PC-9 (cell line): ENCODE data around the gene ARHGAP42. TPM values are rescaled to one million over a fixed set of nuclear protein-coding genes. Genes with fewer than 3 reads are reported as not detected.

Source experiments
- BruUV-seq: library from RNA; stranded (reverse); fragments of 400-500 nt; replicated peaks from 2 replicates; lab custom pipeline; 2021; lab: Mats Ljungman, UMichigan
- CTCF ChIA-PET: fragments of 300-600 bp; sonication (Branson Sonifier 250); formaldehyde crosslinking; loops from one replicate; lab custom pipeline; 2022; ENCODE audit warnings: antibody characterized with exemption; lab: Charles Lee
- POLR2A ChIA-PET: fragments of 300-600 bp; sonication (Branson Sonifier 250); formaldehyde crosslinking; loops from one replicate; lab custom pipeline; 2022; ENCODE audit warnings: antibody characterized with exemption; ENCODE audit not compliant: unreplicated experiment; lab: Charles Lee
- DNase-seq, 2 experiments: peaks; one replicate each; pipeline versions ENCODE4 v3.0.0 to v3.0.0-alpha.2; 2015 to 2022; ENCODE audit warnings: mixed read lengths in 1 of 2
- H2AFZ ChIP-seq: fragments of 200-600 bp; sonication (generic); 2 replicates; pipeline ENCODE4 v1.8.1; 2017; ENCODE audit warnings: antibody characterized with exemption
- H3F3A ChIP-seq: fragments of 200-600 bp; sonication (generic); 2 replicates; pipeline ENCODE4 v1.8.1; 2017; ENCODE audit warnings: antibody characterized with exemption, mild to moderate bottlenecking, low read depth; ENCODE audit not compliant: insufficient read depth
- H3K27ac ChIP-seq: fragments of 200-600 bp; sonication (generic); 2 replicates; pipeline ENCODE4 v1.6.1; 2016; ENCODE audit warnings: mixed run types
- H3K27me3 ChIP-seq: fragments of 200-600 bp; sonication (generic); 2 replicates; pipeline ENCODE4 v1.6.1; 2016; ENCODE audit warnings: low read depth, mixed run types; ENCODE audit not compliant: insufficient read depth
- H3K36me3 ChIP-seq: fragments of 200-600 bp; sonication (generic); 2 replicates; pipeline ENCODE4 v1.6.1; 2016; ENCODE audit warnings: low read depth, mixed run types
- H3K4me1 ChIP-seq: fragments of 200-600 bp; sonication (generic); replicated peaks from 2 replicates; pipeline ENCODE4 v1.6.1; 2016; ENCODE audit warnings: mixed run types; ENCODE audit not compliant: insufficient read depth
- H3K4me2 ChIP-seq: fragments of 200-600 bp; sonication (generic); 2 replicates; pipeline ENCODE4 v1.6.1; 2017; ENCODE audit warnings: mixed run types
- H3K4me3 ChIP-seq: fragments of 200-600 bp; sonication (generic); 2 replicates; pipeline ENCODE4 v1.6.1; 2016; ENCODE audit warnings: mixed run types
- H3K79me2 ChIP-seq: fragments of 200-600 bp; sonication (generic); 2 replicates; pipeline ENCODE4 v1.6.1; 2017; ENCODE audit warnings: low read depth, mixed run types
- H3K9me2 ChIP-seq: fragments of 200-600 bp; sonication (generic); 2 replicates; pipeline ENCODE4 v1.8.1; 2017; ENCODE audit warnings: mild to moderate bottlenecking; ENCODE audit not compliant: insufficient read depth
- H3K9me3 ChIP-seq: fragments of 200-600 bp; sonication (generic); 2 replicates; pipeline ENCODE4 v1.8.1; 2016; ENCODE audit warnings: low read depth; ENCODE audit not compliant: insufficient read depth
- H4K20me1 ChIP-seq: fragments of 200-600 bp; sonication (generic); 2 replicates; pipeline ENCODE4 v1.8.1; 2017; ENCODE audit not compliant: insufficient read depth
- EZH2 ChIP-seq: fragments of 200-600 bp; sonication (generic); IDR thresholded peaks from 2 replicates; pipeline ENCODE4 v1.8.0; 2017; ENCODE audit warnings: antibody characterized with exemption, low read depth
- intact Hi-C: fragments of 100-400 bp; cut with micrococcal nuclease; formaldehyde crosslinking; loops from one replicate; pipeline ENCODE4 v1.10.0; 2022; ENCODE audit not compliant: unreplicated experiment
- total RNA-seq: library from RNA; stranded (reverse); gene quantifications from 2 replicates; pipeline ENCODE4 v1.2.3, GENCODE V29; 2021
- TF ChIP-seq, protein P1 (sequence below): fragments of 200-600 bp; sonication (generic); conservative IDR thresholded peaks from 2 replicates; pipeline ENCODE4 v1.6.1; 2017; ENCODE audit warnings: mixed run types, antibody characterized with exemption, mild to moderate bottlenecking, moderate library complexity

The ARHGAP42 gene
- total RNA-seq, 1 experiment from 2014 or later, result 12.8 TPM

DNA sequence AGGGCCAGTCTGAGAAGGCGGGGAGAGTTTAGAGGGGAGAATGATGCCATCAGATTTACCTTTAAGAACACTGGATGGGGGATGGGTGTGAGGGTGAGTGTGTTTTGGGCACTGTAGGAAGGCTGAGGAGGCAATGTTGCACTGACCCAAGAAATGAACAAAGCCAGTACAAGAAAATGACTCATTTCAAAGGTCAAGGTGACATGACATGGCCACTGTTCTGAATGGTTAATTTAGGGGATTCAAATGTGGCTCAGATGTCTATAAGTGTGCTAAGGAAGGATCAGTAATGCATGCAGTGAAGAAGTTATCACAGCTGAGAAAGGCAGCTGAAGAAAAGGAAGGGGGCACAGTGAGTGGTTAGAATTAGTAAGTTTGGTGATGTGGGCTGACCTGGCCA lies 312.7 kb downstream of the ARHGAP42 start:
- Histone ChIP-seq H3K4me2 (no peak overlapping the region), H3K4me1 (no peaks in the 10 kb centered on the region), H3K36me3 (no peaks in the 10 kb centered on the region), H2AFZ (no peak overlapping the region), H3K27ac (no peak overlapping the region), H3K79me2 (no peaks in the 10 kb centered on the region), H3K27me3 (no peaks in the 10 kb centered on the region), H3K9me2 (no peaks in the 10 kb centered on the region), H3K9me3 (no peaks in the 10 kb centered on the region), H3K4me3 (no peak overlapping the region), H3F3A (no peaks in the 10 kb centered on the region), H4K20me1 (no peaks in the 10 kb centered on the region)
- POLR2A ChIA-PET, result no interaction called here
- intact Hi-C loops, result no loop called here
- no peak for DNase-seq
- BruUV-seq, result no TSS peak
- CTCF ChIA-PET, result no interaction called here
- TF ChIP-seq EZH2, result no peak
- TF ChIP-seq, protein P1, sequence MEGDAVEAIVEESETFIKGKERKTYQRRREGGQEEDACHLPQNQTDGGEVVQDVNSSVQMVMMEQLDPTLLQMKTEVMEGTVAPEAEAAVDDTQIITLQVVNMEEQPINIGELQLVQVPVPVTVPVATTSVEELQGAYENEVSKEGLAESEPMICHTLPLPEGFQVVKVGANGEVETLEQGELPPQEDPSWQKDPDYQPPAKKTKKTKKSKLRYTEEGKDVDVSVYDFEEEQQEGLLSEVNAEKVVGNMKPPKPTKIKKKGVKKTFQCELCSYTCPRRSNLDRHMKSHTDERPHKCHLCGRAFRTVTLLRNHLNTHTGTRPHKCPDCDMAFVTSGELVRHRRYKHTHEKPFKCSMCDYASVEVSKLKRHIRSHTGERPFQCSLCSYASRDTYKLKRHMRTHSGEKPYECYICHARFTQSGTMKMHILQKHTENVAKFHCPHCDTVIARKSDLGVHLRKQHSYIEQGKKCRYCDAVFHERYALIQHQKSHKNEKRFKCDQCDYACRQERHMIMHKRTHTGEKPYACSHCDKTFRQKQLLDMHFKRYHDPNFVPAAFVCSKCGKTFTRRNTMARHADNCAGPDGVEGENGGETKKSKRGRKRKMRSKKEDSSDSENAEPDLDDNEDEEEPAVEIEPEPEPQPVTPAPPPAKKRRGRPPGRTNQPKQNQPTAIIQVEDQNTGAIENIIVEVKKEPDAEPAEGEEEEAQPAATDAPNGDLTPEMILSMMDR, result no peak

DNA sequence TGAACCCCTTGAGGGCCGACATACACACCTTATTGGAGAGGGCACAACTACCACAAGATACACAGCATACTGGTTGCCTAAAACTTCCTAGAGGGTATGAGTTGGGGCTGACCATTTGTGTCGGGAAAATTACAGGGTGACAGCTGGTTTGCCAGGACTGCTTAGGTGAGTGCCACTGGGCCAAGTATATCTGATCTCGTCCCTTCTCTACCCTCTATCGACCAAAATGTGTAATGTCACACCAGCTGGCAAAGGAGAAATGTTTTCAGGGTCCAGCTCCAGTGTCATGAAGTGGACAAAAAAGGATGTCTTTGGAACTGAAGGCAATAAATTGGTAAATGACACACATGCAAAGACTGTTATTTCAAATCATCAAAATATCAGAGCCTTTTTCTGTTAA lies 316.4 kb downstream of the ARHGAP42 start:
- no TSS peak for BruUV-seq
- no peak overlapping the region for H2AFZ ChIP-seq
- no peaks in the 10 kb centered on the region for H3K27me3 ChIP-seq
- ChIA-PET POLR2A (no interaction called here), CTCF (no interaction called here)
- H3K9me3 ChIP-seq, result no peaks in the 10 kb centered on the region
- no peaks in the 10 kb centered on the region for H3K36me3 ChIP-seq
- no peaks in the 10 kb centered on the region for H3K9me2 ChIP-seq
- no peaks in the 10 kb centered on the region for H3K79me2 ChIP-seq
- H3K4me3 ChIP-seq, result no peak overlapping the region
- H3F3A ChIP-seq, result no peaks in the 10 kb centered on the region
- TF ChIP-seq, protein P1, result peak; percentile 55; the same call in 1 of the 2 replicates
- TF ChIP-seq EZH2, result no peak
- intact Hi-C loops, result no loop called here
- H3K27ac ChIP-seq, result no peak overlapping the region
- DNase-seq, result no peak
- H4K20me1 ChIP-seq, result no peaks in the 10 kb centered on the region
- H3K4me2 ChIP-seq, result no peak overlapping the region
- no peaks in the 10 kb centered on the region for H3K4me1 ChIP-seq

DNA sequence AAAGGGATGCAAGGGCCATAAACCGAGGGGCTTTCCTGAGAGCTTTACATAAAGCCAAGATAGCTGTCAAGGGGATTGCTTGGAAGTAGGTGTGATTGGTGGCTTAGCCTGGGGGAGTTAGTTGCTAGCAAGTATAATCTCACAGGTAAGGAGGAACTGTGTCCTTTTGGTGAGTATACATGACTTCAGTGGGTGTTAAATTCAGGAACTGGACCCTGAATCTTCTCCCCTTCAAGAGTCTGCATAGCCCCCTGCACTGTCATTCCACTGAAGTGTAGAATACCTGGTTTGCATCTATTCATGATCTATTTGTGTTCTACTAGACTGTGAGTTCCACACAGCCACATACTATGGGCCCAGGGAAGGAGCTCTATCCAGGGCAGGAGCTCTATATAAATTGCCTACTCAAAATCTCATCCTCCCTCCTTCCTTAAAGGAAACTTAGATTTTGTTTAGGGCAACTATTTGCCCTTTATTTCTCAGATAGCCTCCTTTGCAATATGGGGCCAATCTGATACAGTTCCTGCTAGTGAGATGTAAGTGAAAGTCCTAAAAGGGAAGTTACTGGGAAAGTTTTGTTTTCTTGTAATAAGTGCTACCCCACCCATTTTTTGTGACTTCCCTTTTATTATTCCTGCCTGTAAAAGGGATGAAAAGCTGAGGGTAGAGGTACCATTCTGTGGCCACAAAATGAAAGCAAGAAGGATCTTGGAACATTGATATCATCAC lies 322.0 kb downstream of the ARHGAP42 start:
- POLR2A ChIA-PET, result no interaction called here
- no peaks in the 10 kb centered on the region for H3K4me1 ChIP-seq
- H3K79me2 ChIP-seq, result no peaks in the 10 kb centered on the region
- intact Hi-C loops, result no loop called here
- no peak for DNase-seq
- H3K9me2 ChIP-seq, result no peaks in the 10 kb centered on the region
- no peak overlapping the region for H3K4me3 ChIP-seq
- no peaks in the 10 kb centered on the region for H3K27me3 ChIP-seq
- H4K20me1 ChIP-seq, result no peaks in the 10 kb centered on the region
- H2AFZ ChIP-seq, result no peak overlapping the region
- no peak overlapping the region for H3K4me2 ChIP-seq
- H3K9me3 ChIP-seq, result no peaks in the 10 kb centered on the region
- H3F3A ChIP-seq, result no peaks in the 10 kb centered on the region
- no peaks in the 10 kb centered on the region for H3K36me3 ChIP-seq
- no peak overlapping the region for H3K27ac ChIP-seq
- CTCF ChIA-PET, result no interaction called here
- no TSS peak for BruUV-seq
- TF ChIP-seq, protein P1, result no peak
- no peak for TF ChIP-seq EZH2
